ENCODE results near the gene CLIC3. TPM values are rescaled to one million over a fixed set of nuclear protein-coding genes. Genes with fewer than 3 reads are reported as not detected.

The CLIC3 gene
- total RNA-seq, 2 experiments from 2014 or later: not detected

DNA sequence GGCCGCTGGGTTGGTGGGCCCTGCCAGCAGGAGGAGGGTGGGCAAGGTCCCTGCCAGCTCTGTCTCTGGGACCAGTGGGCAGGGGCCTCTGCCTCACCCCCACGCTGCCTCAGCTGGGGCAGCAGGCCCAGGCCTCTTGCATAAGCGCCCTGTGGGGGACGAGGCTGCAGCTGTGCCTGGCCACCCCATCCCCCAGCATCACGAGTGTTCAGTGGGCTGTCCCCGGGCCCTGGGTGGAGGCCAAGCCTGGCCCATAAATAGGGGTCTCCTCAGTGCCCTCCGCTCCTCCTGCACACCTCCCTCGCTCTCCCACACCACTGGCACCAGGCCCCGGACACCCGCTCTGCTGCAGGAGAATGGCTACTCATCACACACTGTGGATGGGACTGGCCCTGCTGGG lies 19.1 kb downstream of the CLIC3 start, which contains the start of gene PTGDS:
Gene PTGDS (plus strand): TSS at position 282 of the 400 bp plus-strand sequence. CDS start 75 bp downstream, at position 357.
- DNase-seq: no peak
- H3K27me3 Mint-ChIP-seq: peaks cover 3% of the 10 kb centered on the region

DNA sequence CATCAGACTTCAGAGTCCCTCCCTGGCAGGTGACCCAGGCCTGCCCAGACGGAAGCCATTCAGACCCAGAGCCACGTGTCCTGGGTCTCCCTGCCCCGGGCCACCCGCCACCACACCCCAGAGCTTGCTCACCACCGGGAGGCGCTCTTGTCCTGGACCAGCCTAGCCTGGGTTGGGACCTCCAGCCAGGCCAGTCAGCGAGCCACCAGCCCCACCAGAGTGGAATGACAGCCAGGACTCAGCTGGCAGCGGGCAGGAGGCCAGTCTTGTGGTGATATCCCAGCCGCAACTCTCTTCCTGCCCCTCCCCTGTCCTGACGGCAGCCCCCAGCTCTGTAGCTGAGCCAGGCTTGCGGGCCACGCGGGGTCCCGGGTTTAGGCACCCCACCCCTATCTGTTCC lies 20.7 kb downstream of the CLIC3 start:
- Mint-ChIP-seq H3K9me3 (no peaks in the 10 kb centered on the region), H3K27ac (no peak overlapping the region), H3K4me1 (peaks cover 10% of the 10 kb centered on the region), H3K36me3 (no peaks in the 10 kb centered on the region), H3K4me3 (no peak overlapping the region), H3K27me3 (peaks cover 3% of the 10 kb centered on the region)
- DNase-seq: peak; percentile 41

More for the DNA sequence above, 19.1 kb downstream of the CLIC3 start, which contains the start of gene PTGDS:
- Mint-ChIP-seq H3K36me3 (no peaks in the 10 kb centered on the region), H3K4me3 (no peak within 1 kb of the TSS), H3K4me1 (peaks cover 10% of the 10 kb centered on the region), H3K9me3 (no peaks in the 10 kb centered on the region), H3K27ac (no peak within 1 kb of the TSS)

DNA sequence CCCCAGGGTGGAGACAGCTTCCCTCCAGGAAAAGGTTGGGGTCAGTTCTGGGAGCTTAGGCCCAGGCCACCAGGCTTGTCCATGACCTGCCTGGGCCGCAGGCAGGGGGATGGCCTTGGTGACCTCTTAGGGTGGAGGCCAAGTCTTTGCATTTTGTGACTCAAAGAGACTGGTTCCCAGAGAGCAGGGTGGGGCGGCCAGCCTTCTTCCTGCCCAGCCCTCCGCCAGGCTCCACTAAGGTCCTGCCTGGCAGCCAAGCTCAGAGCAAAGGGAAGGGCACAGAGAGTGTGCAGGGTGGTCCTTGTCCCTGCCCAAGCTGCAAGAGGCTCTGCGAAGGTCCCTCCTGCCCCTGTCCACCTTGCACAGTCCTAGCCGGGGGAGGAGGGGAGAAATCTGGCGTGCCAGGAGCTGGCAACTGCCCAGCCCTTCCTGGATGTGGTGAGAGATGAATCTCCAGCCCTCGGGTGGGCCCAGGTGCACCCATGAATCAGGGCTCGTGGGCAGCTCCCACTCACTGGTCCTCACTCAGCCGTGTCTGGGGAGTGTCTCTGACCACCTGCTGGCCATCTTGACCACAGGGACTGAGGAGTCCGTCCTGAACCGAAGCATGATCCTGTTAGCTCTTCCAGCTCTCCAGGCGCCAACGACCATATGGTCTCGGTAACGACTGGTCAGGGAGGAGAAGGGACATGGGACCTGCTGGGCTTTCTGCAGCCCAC lies 21.4 kb downstream of the CLIC3 start:
- Mint-ChIP-seq H3K36me3 (no peaks in the 10 kb centered on the region), H3K9me3 (no peaks in the 10 kb centered on the region), H3K4me3 (no peak overlapping the region), H3K27me3 (peaks cover 3% of the 10 kb centered on the region), H3K27ac (no peak overlapping the region), H3K4me1 (peaks cover 10% of the 10 kb centered on the region)
- no peak for DNase-seq

DNA sequence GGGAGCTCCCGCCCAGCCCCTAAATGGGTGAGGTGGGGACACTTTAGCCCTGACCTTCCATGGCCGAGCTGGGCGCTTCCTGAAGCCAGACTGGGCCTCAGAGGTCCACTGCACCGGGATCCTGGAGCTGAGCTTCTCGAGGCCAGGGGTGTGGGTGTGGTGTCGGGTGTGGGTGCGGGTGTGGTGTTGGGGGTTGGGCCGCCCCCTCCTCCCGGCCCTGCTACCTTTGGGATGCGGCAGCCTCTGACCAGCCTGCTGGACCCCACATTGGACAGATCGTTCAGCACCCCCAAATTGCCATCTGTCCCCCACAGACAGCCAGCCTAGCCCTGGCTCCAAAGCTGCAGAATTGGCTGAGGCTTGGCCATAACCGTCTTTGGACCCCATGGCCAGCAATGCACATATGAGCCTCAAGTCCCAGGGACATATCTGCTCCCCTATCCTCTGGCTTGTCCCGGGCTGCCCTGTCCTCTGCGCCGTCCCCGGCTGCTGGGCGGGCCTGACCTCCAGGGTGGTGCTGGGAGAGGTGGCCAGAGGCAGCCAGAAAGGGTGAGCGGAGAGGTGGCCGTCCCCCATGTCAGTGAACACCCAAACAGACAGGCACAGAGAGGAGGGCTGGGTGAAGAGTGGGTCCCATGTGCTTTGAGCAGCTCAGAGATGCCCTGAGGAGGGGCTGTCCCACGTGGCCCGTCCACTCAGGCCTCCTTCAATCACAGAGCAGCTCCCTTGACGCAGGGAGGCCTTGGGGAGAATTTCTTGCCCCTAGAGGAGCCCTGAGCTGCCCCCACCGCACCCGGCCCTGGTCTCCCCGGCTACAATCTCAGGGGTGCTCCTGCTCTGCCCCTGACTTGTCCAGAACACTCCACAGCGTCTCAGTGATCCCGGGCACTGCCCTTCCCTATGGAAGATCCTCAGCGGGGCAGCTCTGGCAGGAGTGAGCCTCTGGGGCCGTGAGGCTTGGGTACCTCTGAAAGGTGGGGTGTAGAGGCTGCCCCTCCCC lies 22.4 kb downstream of the CLIC3 start:
- H3K27ac Mint-ChIP-seq: no peak overlapping the region
- DNase-seq: no peak
- H3K27me3 Mint-ChIP-seq: peaks cover 3% of the 10 kb centered on the region
- H3K4me1 Mint-ChIP-seq: peaks cover 10% of the 10 kb centered on the region
- H3K36me3 Mint-ChIP-seq: no peaks in the 10 kb centered on the region
- no peak overlapping the region for H3K4me3 Mint-ChIP-seq
- H3K9me3 Mint-ChIP-seq: no peaks in the 10 kb centered on the region

- no peaks in the 10 kb centered on the region for H3K36me3 Mint-ChIP-seq
- H3K9me3 Mint-ChIP-seq: no peaks in the 10 kb centered on the region
- peaks cover 10% of the 10 kb centered on the region for H3K4me1 Mint-ChIP-seq
- no peak for DNase-seq
- H3K27me3 Mint-ChIP-seq: peaks cover 3% of the 10 kb centered on the region
- H3K27ac Mint-ChIP-seq: no peak overlapping the region
- no peak overlapping the region for H3K4me3 Mint-ChIP-seq
Measured at GRCh38 chr9:136972743-136973142, 23.6 kb downstream of the CLIC3 start.

GRCh38 chr9:136972335-136972734 lies 24.0 kb downstream of the CLIC3 start:
- no peaks in the 10 kb centered on the region for H3K9me3 Mint-ChIP-seq
- no peak overlapping the region for H3K4me3 Mint-ChIP-seq

GRCh38 chr9:136971746-136972145 lies 24.6 kb downstream of the CLIC3 start:
- Mint-ChIP-seq H3K9me3 (no peaks in the 10 kb centered on the region), H3K27me3 (peaks cover 3% of the 10 kb centered on the region), H3K36me3 (no peaks in the 10 kb centered on the region), H3K4me3 (no peak overlapping the region), H3K27ac (no peak overlapping the region), H3K4me1 (peaks cover 10% of the 10 kb centered on the region)
- DNase-seq: no peak

More at GRCh38 chr9:136972335-136972734, 24.0 kb downstream of the CLIC3 start:
- H3K36me3 Mint-ChIP-seq: no peaks in the 10 kb centered on the region
- DNase-seq: no peak
- no peak overlapping the region for H3K27ac Mint-ChIP-seq
- peaks cover 3% of the 10 kb centered on the region for H3K27me3 Mint-ChIP-seq
- H3K4me1 Mint-ChIP-seq: peaks cover 10% of the 10 kb centered on the region

DNA sequence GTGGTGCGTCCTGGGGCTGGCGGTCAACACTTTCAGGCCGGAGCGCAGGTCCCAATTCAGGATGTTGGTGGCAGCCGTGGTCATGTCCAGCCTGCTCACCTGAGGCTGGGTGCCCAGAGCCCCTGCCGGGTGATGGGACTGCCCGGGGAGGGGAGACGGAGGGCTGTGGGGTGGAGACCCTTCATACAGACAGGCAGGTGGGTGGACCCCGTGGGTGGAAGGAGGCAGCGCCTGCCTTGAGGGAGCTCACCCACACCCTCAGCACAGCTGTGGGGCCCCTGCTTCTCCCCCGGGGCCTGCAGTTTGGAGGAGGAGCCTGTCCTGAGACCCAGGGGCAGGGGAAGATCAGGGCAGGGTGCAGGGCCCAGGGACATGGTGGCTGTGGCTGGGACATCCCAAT lies 26.0 kb downstream of the CLIC3 start:
- H3K4me3 Mint-ChIP-seq: no peak overlapping the region
- H3K27me3 Mint-ChIP-seq: no peaks in the 10 kb centered on the region
- no peaks in the 10 kb centered on the region for H3K9me3 Mint-ChIP-seq
- H3K4me1 Mint-ChIP-seq: peaks cover 13% of the 10 kb centered on the region
- H3K27ac Mint-ChIP-seq: no peak overlapping the region
- no peak for DNase-seq
- no peaks in the 10 kb centered on the region for H3K36me3 Mint-ChIP-seq

DNA sequence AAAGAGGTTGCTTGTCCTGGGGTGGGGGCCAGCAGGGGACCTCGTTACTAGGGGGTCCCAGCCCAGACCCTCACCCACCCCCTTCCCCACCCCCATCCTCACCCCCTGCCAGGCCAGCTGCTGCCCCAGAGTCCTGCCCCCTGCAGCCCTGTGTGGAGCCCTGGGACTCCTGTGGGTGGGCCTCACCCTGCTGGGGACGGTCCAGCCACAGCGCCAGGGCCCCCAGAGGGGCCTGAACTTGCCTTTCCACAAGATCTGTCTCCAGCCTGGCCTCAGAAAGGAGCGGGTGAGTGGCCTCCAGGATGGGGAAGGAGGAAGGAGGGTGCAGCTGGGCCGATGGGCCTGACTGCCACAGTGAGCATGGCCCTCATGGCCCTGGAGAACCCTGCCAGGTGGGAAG lies 26.6 kb downstream of the CLIC3 start:
- Mint-ChIP-seq H3K27ac (no peak overlapping the region), H3K36me3 (no peaks in the 10 kb centered on the region), H3K4me3 (no peak overlapping the region), H3K4me1 (peaks cover 10% of the 10 kb centered on the region), H3K27me3 (no peaks in the 10 kb centered on the region), H3K9me3 (no peaks in the 10 kb centered on the region)
- DNase-seq: no peak

DNA sequence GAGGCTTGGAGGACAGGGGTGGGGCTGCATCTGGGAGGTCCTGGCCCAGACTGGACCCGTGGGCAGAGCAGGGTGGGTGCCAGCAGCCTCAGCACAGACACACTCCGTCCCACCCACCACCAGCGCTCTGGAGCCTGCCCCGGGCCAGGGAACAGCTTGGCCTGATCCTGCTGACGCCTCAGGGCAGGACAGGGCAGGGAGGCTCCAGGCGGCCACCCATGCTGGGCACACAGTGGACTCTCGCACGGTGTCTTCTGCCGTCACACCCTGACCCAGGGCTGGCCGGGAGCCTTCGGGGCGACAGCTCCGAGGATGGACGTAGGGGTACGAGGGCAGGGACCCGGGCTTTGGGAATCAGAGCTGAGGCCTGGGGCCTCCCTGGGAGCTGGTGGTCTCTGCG lies 27.2 kb downstream of the CLIC3 start:
- no peaks in the 10 kb centered on the region for H3K36me3 Mint-ChIP-seq
- peaks cover 10% of the 10 kb centered on the region for H3K4me1 Mint-ChIP-seq
- no peak overlapping the region for H3K4me3 Mint-ChIP-seq
- H3K27ac Mint-ChIP-seq: no peak overlapping the region
- H3K9me3 Mint-ChIP-seq: no peaks in the 10 kb centered on the region
- no peak for DNase-seq
- H3K27me3 Mint-ChIP-seq: no peaks in the 10 kb centered on the region

DNA sequence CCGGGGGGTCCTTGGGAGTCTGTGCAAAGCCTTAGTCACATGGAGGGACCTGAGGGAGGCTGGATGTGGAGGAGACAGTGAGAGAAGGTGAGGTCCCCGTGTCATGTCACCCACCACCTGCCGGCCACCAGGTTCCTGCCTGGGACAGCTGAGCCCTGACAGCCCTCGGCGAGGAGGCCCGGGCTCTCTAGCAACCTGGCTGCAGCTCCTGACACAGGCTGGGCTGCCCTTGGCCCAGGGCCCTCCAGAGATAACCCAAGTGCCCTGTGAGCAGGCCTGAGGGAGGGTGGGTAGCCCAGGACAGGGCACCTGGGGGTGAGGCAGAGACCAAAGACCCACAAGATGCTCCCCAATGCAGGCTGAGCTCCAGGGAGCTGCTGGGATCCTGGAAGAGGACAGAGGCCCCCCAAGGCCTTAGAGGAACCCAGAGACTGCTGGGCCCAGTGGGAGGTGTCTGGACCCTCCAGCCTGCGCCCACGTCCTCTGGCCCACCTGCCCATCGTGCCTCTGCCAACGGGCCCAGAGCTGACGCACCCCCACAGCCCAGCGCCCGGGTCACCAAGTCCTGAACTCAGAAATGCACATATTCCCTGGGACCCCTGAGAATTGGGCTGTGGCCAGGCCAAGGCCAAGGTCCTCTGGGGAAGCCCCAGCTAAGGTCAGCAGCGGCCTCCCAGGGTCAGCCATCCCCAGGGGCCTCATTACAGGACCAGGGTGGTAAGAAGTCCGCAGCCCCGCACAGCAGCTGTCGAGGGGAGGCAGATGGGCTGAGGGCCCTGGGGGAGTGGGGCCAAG lies 27.8 kb downstream of the CLIC3 start:
- H3K4me1 Mint-ChIP-seq: peaks cover 10% of the 10 kb centered on the region
- no peaks in the 10 kb centered on the region for H3K36me3 Mint-ChIP-seq
- H3K9me3 Mint-ChIP-seq: no peaks in the 10 kb centered on the region
- H3K27ac Mint-ChIP-seq: no peak overlapping the region
- H3K27me3 Mint-ChIP-seq: no peaks in the 10 kb centered on the region
- DNase-seq: no peak
- H3K4me3 Mint-ChIP-seq: no peak overlapping the region

DNA sequence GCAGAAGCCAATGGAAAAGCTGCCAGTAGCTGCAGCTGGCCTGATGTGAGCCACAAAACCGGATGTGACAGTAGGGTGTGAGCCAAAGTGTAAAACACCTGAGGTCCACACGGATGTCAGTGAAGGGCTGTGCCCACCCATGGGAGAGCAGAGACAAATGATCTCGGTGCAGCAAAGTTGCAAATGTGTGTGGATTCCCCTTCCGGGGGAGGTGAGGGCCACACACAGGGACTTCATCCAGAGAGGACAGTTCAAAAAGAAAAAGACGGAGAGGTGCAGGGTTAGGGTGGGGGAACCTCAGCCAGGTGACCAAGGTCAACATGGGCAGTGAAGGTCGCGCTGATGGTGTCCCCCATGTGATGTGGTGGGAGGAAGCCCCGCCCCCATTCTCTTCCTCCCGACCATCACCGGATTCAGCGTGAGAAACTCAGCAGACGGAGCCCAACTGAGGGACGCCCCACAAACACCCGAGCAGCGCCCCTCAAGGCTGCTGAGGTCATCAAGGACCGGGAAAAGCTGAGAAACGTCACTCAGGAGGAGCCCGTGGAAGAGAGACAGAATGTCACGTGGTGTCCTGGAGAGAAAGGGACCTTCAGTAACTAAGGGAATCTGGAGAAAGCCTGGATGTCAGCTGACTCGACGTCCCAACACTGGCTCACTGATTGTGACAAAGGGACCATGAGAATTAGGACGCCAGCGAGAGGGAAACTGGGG lies 30.4 kb downstream of the CLIC3 start:
- Mint-ChIP-seq H3K27me3 (no peaks in the 10 kb centered on the region), H3K9me3 (no peaks in the 10 kb centered on the region), H3K27ac (peak overlapping the region; percentile 28), H3K36me3 (no peaks in the 10 kb centered on the region), H3K4me1 (peaks cover 10% of the 10 kb centered on the region), H3K4me3 (peak overlapping the region; percentile 55)
- DNase-seq: no peak

DNA sequence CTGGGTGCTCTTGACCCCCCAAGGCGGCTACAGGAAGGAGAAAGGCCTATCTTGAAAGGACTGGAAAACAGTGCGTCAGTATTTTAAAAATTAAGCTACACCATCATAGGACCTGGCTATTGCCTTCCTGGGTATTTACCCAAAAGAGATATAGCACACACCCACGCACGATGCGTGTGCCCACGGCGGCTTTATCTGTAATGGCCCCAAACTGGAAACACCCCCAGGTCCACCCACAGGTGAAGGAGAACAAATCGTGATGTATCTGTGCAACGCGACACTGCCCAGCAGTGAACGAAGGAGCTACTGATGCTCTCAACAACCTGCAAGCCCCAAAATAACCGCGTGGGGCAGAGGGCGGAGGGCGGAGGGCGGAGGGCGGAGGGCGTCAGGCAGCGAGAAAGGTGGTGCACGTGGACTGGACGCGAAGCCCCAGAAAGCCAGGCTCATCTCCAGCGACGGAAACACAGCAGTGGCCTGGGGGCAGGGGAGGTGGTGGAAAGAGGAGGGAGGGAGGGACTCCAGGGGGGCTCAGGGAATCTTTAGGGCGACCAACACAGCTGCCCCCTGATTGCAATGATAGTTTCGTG lies 31.4 kb downstream of the CLIC3 start:
- no peak overlapping the region for H3K4me3 Mint-ChIP-seq
- H3K27ac Mint-ChIP-seq: no peak overlapping the region
- no peaks in the 10 kb centered on the region for H3K36me3 Mint-ChIP-seq

GRCh38 chr9:136964171-136964689 lies 32.1 kb downstream of the CLIC3 start:
- Mint-ChIP-seq H3K9me3 (no peaks in the 10 kb centered on the region), H3K27ac (no peak overlapping the region), H3K36me3 (no peaks in the 10 kb centered on the region), H3K27me3 (no peaks in the 10 kb centered on the region), H3K4me1 (peaks cover 15% of the 10 kb centered on the region), H3K4me3 (no peak overlapping the region)
- no peak for DNase-seq

More for the DNA sequence above, 31.4 kb downstream of the CLIC3 start:
- no peaks in the 10 kb centered on the region for H3K9me3 Mint-ChIP-seq
- H3K27me3 Mint-ChIP-seq: no peaks in the 10 kb centered on the region
- H3K4me1 Mint-ChIP-seq: peaks cover 14% of the 10 kb centered on the region
- DNase-seq: no peak
